Measurements from ENCODE around the gene FUT8. TPM values are rescaled to one million over a fixed set of nuclear protein-coding genes. Genes with fewer than 3 reads are reported as not detected.
A peak's percentile ranks its signal among the peaks of the same experiment; 100 is the strongest.

Gene FUT8
- total RNA-seq, 1 experiment from 2014 or later, result 11.8 TPM

GRCh38 chr14:65392296-65392695 is 20.2 kb upstream of the FUT8 start:
- Mint-ChIP-seq H3K9me3 (ENCODE audit: unreplicated experiment) (peaks cover 8% of the 10 kb centered on the region), H3K36me3 (ENCODE audit: insufficient read depth, unreplicated experiment) (no peaks in the 10 kb centered on the region), H3K27me3 (ENCODE audit: insufficient read depth, unreplicated experiment) (no peaks in the 10 kb centered on the region), H3K4me1 (ENCODE audit: insufficient read depth, unreplicated experiment) (no peaks in the 10 kb centered on the region), H3K27ac (ENCODE audit: low read depth, unreplicated experiment) (no peak overlapping the region), H3K4me3 (ENCODE audit: unreplicated experiment) (no peak overlapping the region)
- POLR2A ChIA-PET, result no interaction called here
- no peak for DNase-seq (ENCODE audit: unreplicated experiment)
- intact Hi-C loops (cut with micrococcal nuclease), result no loop called here
- CTCF ChIA-PET, result interaction anchor here (0.6 kb wide), 1 partner anchor 101 kb away, joined by 3 read pairs; no protein-coding TSS in a partner anchor
- TF ChIP-seq CTCF (IDR thresholded peaks at IDR 0.05; ENCODE audit: unreplicated experiment), result no peak
- no TSS peak for BruUV-seq (replicated peaks)

- no peak for TF ChIP-seq CTCF (IDR thresholded peaks at IDR 0.05; ENCODE audit: unreplicated experiment)
- H3K4me1 Mint-ChIP-seq (ENCODE audit: insufficient read depth, unreplicated experiment), result no peaks in the 10 kb centered on the region
- peaks cover 8% of the 10 kb centered on the region for H3K9me3 Mint-ChIP-seq (ENCODE audit: unreplicated experiment)
- ChIA-PET POLR2A (interaction anchor here (0.6 to 1.5 kb wide), 4 partner anchors 18 to 430 kb away, joined by 3 to 4 read pairs (median 3); no protein-coding TSS in a partner anchor), CTCF (interaction anchor here (0.6 kb wide), 1 partner anchor 334 kb away, joined by 4 read pairs; no protein-coding TSS in a partner anchor)
- H3K36me3 Mint-ChIP-seq (ENCODE audit: insufficient read depth, unreplicated experiment), result no peaks in the 10 kb centered on the region
- H3K27me3 Mint-ChIP-seq (ENCODE audit: insufficient read depth, unreplicated experiment), result no peaks in the 10 kb centered on the region
- H3K27ac Mint-ChIP-seq (ENCODE audit: low read depth, unreplicated experiment), result no peak overlapping the region
- no peak overlapping the region for H3K4me3 Mint-ChIP-seq (ENCODE audit: unreplicated experiment)
- no TSS peak for BruUV-seq (replicated peaks)
- intact Hi-C loops (cut with micrococcal nuclease), result no loop called here
- no peak for DNase-seq (ENCODE audit: unreplicated experiment)
Measured at GRCh38 chr14:65396082-65396910, 16.2 kb upstream of the FUT8 start.

- DNase-seq (ENCODE audit: unreplicated experiment), result peak; percentile 18
- Mint-ChIP-seq H3K27ac (ENCODE audit: low read depth, unreplicated experiment) (no peak overlapping the region), H3K27me3 (ENCODE audit: insufficient read depth, unreplicated experiment) (no peaks in the 10 kb centered on the region), H3K4me1 (ENCODE audit: insufficient read depth, unreplicated experiment) (no peaks in the 10 kb centered on the region), H3K4me3 (ENCODE audit: unreplicated experiment) (no peak overlapping the region), H3K36me3 (ENCODE audit: insufficient read depth, unreplicated experiment) (no peaks in the 10 kb centered on the region), H3K9me3 (ENCODE audit: unreplicated experiment) (no peaks in the 10 kb centered on the region)
- intact Hi-C loops (cut with micrococcal nuclease), result no loop called here
- ChIA-PET CTCF (interaction anchor here (0.6 to 1.2 kb wide), 2 partner anchors 9 to 562 kb away, joined by 3 to 4 read pairs; no protein-coding TSS in a partner anchor), POLR2A (no interaction called here)
- no TSS peak for BruUV-seq (replicated peaks)
- TF ChIP-seq CTCF (IDR thresholded peaks at IDR 0.05; ENCODE audit: unreplicated experiment), result no peak
Measured at GRCh38 chr14:65403231-65403630, 9.3 kb upstream of the FUT8 start.

GRCh38 chr14:65408113-65408512 is 4.4 kb upstream of the FUT8 start:
- Mint-ChIP-seq H3K27ac (ENCODE audit: low read depth, unreplicated experiment) (no peak overlapping the region), H3K4me1 (ENCODE audit: insufficient read depth, unreplicated experiment) (peaks cover 9% of the 10 kb centered on the region), H3K27me3 (ENCODE audit: insufficient read depth, unreplicated experiment) (no peaks in the 10 kb centered on the region), H3K4me3 (ENCODE audit: unreplicated experiment) (no peak overlapping the region), H3K9me3 (ENCODE audit: unreplicated experiment) (no peaks in the 10 kb centered on the region), H3K36me3 (ENCODE audit: insufficient read depth, unreplicated experiment) (no peaks in the 10 kb centered on the region)
- POLR2A ChIA-PET, result no interaction called here
- no peak for TF ChIP-seq CTCF (IDR thresholded peaks at IDR 0.05; ENCODE audit: unreplicated experiment)
- intact Hi-C loops (cut with micrococcal nuclease), result no loop called here
- no peak for DNase-seq (ENCODE audit: unreplicated experiment)
- BruUV-seq (replicated peaks), result no TSS peak
- CTCF ChIA-PET, result no interaction called here

All from MCF 10A (cell line).